Heart right ventricle (tissue), 16 donors: ENCODE measurements around the gene ARFGAP2. TPM values are rescaled to one million over a fixed set of nuclear protein-coding genes. Genes with fewer than 3 reads are reported as not detected.

Experiments used
- ATAC-seq, 8 donors: fragments of 200-7000 bp; cut with Tn5 transposase; one replicate each; pipeline ENCODE4 v1.9.1; 2020; ENCODE audit warnings: mild to moderate bottlenecking in 8 of 8, moderate library complexity in 8 of 8, moderate number of reproducible peaks in 1 of 8
- DNase-seq, 2 donors: peaks; one replicate each; pipeline ENCODE4 v3.0.0-alpha.2; 2020
- H3K27ac ChIP-seq, 10 donors: fragments of 200-600 bp; sonication (generic) in 2 of 10; one replicate each; pipeline versions ENCODE4 v1.5.0 to v1.8.0; 2020 to 2022; ENCODE audit warnings: mild to moderate bottlenecking in 3 of 10
- H3K27me3 ChIP-seq, 7 donors: fragments of 200-600 bp; one replicate each; pipeline ENCODE4 v1.8.0; 2021 to 2022; ENCODE audit warnings: mild to moderate bottlenecking in 2 of 7
- H3K36me3 ChIP-seq, 9 donors: fragments of 200-600 bp; sonication (generic) in 1 of 9; one replicate each; pipeline versions ENCODE4 v1.5.0 to v1.8.0; 2020 to 2022; ENCODE audit warnings: mild to moderate bottlenecking in 2 of 9
- H3K4me1 ChIP-seq, 9 donors: fragments of 200-600 bp; sonication (generic) in 1 of 9; one replicate each; pipeline versions ENCODE4 v1.5.0 to v1.8.0; 2020 to 2022; ENCODE audit warnings: mild to moderate bottlenecking in 4 of 9
- H3K4me3 ChIP-seq, 10 donors: fragments of 200-600 bp; sonication (generic) in 2 of 10; one replicate each; pipeline versions ENCODE4 v1.5.0 to v1.8.0; 2020 to 2022; ENCODE audit warnings: mild to moderate bottlenecking in 7 of 10, moderate library complexity in 2 of 10
- H3K9me3 ChIP-seq, 11 donors: fragments of 200-600 bp in 10 of 11; sonication (generic) in 2 of 11; one replicate each; pipeline versions ENCODE4 v1.5.0 to v1.8.0; 2013 to 2022; ENCODE audit warnings: mild to moderate bottlenecking in 2 of 11, control low read depth in 1 of 11, moderate library complexity in 1 of 11
- WGBS, 2 donors: extraction: QIAGEN DNeasy Blood & Tissue Kit; methylation state at CpG; one replicate each; pipeline ENCODE4 v1.1.7; 2013; ENCODE audit warnings: inconsistent platforms in 1 of 2; 5-methylcytosine and 5-hydroxymethylcytosine counted together
- intact Hi-C, 10 donors: fragments of 100-400 bp; cut with DNase I; formaldehyde crosslinking; loops; one replicate each; pipeline versions ENCODE4 v1.11.1 to v1.14.2; 2022
- polyA plus RNA-seq, 2 donors: library from polyadenylated mRNA; stranded (reverse); fragments of 200-250 nt; gene quantifications; one replicate each; pipeline ENCODE4 v1.2.3, GENCODE V29; 2013
- total RNA-seq, 10 donors: library from RNA; stranded (reverse); fragmentation: NEBNext Ultra II Directional in 3 of 10; extraction: Animal tissue kit (Norgen Biotek cat#: 25700) in 3 of 10; gene quantifications; one replicate each; pipeline versions ENCODE4 v1.2.1 to v1.2.4, GENCODE V29; 2021 to 2023
- TF ChIP-seq, protein P1 (sequence below), 9 donors: fragments of 200-600 bp; sonication (generic) in 2 of 9; IDR thresholded peaks; one replicate each; pipeline versions ENCODE4 v1.5.0 to v1.8.0; 2021 to 2022; ENCODE audit warnings: antibody characterized with exemption in 9 of 9, mild to moderate bottlenecking in 5 of 9, moderate library complexity in 1 of 9
- donor health status: Arrhythmogenic right ventricular cardiomyopathy.
- donor health status: ischemic (EF 13 %, LVEDD 7.1; RV severe dilation, severe dysfunction).
- donor health status: healthy with polysubstance abuse.
- donor health status: DM: no; HTN: yes; CAD: no.
- donor health status: DM: no; HTN: no; CAD: no.
- donor health status: ischemic (EF 25% LVEDD 6.9; RV normal size, moderate dysfunction).
- donor health status: ischemic (EF 25% LVEDD 5.7; RV mildly dilated, moderate dysfunction).
- donor health status: healthy.
- donor health status: DM: yes; HTN: yes; CAD: no.
- donor health status: Ischemic cardiomyopathy.
- donor health status: ischemic (EF 35%, LVEDD 5.7; RV mildly dilated, moderate dysfunction).
- donor health status: nonischemic (EF 11% LVEDD 7.7; RV severe dilation, severe dysfunction).
- donor health status: DM: yes; HTN: yes; CAD: no.
- donor health status: PGD.
- donor health status: ischemic (EF 29% LVEDD 5.4; RV normal size, mild dysfunction).
- donor health status: nonischemic (EF 23%, LVEDD 6.1; RV moderate dilation, normal function).

Gene ARFGAP2
- total and polyA plus RNA-seq, 12 donors: 47.8 to 70.2 (median 62.9) TPM

DNA sequence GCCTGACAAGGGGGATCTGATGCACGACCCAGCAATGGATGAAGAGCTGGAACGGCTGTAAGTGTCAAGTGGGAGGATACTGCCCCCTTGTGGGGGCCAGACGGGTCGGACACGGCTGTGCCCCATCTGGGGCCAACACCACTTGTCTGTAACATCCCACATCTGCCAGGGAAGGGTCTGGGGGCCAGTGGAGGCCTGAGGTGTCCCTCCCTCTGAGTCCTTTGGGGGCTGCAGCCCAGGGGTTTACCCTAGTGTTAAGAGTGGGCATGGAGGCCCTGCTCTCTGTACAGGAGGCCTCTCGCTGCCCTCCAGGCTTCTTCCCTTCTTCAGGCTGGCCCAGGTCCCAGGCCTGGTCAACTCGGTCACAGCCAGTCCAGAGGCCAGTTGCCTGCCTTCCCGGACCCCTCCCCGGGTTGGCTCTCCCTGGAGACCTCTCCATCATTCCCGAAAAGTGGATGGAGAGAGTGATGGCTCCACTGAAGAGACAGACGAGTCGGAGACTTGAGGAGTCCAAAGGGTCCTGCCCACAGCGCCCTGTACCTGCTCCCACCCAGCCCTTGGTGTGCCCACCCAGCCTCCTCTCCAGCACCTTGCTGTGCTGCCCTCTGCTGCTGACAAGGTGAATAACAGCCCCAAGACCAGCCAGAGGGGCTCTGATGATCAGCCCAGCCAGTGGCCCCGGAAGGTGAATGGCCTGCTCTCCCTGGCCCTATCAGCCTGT lies 15.4 kb downstream of the ARFGAP2 start:
- H3K4me3 ChIP-seq: no peak overlapping the region
- H3K36me3 ChIP-seq: peaks cover 0 to 65% (median 30%) of the 10 kb centered on the region in 9 donors
- peak overlapping the region in 2 of 10 donors; percentile 7 to 39 for H3K27ac ChIP-seq
- ATAC-seq: peak; percentile 62 to 78 (median 70)
- H3K27me3 ChIP-seq: no peaks in the 10 kb centered on the region
- 40 to 47% methylated on average over 14 of the region's 14 CpGs for WGBS, 2 donors
- TF ChIP-seq, protein P1, sequence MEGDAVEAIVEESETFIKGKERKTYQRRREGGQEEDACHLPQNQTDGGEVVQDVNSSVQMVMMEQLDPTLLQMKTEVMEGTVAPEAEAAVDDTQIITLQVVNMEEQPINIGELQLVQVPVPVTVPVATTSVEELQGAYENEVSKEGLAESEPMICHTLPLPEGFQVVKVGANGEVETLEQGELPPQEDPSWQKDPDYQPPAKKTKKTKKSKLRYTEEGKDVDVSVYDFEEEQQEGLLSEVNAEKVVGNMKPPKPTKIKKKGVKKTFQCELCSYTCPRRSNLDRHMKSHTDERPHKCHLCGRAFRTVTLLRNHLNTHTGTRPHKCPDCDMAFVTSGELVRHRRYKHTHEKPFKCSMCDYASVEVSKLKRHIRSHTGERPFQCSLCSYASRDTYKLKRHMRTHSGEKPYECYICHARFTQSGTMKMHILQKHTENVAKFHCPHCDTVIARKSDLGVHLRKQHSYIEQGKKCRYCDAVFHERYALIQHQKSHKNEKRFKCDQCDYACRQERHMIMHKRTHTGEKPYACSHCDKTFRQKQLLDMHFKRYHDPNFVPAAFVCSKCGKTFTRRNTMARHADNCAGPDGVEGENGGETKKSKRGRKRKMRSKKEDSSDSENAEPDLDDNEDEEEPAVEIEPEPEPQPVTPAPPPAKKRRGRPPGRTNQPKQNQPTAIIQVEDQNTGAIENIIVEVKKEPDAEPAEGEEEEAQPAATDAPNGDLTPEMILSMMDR (IDR thresholded peaks at IDR 0.05): peak; percentile 47 to 69 (median 59)
- peak; percentile 45 to 50 for DNase-seq
- H3K9me3 ChIP-seq: no peaks in the 10 kb centered on the region
- intact Hi-C loops: no loop called here
- H3K4me1 ChIP-seq: peaks cover 0 to 31% (median 15%) of the 10 kb centered on the region in 9 donors

DNA sequence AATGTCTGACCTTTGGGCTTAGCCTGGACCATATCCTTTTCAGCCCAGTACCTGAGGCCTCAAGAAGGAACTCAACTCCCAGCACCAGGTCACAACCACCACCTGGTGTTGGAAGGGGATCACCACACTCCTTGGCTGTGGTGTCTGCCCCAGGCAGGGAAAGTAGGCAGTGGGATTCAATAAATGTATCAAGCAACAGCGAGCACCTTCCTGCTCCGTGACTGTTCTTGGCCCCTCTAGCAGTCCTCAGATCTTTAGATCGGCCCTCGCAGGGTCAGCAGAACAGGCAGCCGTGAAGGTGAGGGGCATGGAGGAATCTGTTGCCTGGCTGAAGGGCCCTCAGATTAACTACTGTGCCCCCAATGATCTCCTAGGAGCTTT lies 15.9 kb downstream of the ARFGAP2 start:
- H3K4me1 ChIP-seq: peaks cover 0 to 31% (median 15%) of the 10 kb centered on the region in 9 donors
- DNase-seq: no peak

DNA sequence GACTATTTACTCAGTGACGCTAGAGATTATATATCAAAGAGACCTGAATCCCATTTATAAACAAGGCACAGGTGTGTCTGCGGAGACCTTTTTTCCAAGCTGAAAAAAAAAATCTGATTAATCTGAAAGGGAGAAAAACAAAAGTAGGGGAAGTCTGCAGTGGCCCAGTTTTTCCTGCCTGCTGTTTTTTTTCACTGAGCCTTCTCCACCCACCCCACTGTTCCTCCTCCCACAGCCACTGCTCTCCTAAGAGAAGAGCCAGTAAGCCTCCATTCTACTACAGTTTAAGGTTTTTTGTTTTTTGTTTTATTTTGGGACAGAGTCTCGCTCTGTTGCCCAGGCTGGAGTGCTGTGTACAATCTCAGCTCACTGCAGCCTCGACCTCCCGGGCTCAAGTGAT lies 18.4 kb downstream of the ARFGAP2 start:
- WGBS, 2 donors: 86% methylated on average over 5 of the region's 5 CpGs
- DNase-seq (no peak), ATAC-seq (no peak)
- intact Hi-C loops: no loop called here
- H3K27ac ChIP-seq: no peak overlapping the region
- peaks cover 0 to 37% (median 0%) of the 10 kb centered on the region in 9 donors for H3K36me3 ChIP-seq
- H3K27me3 ChIP-seq: no peaks in the 10 kb centered on the region
- TF ChIP-seq, protein P1 (IDR thresholded peaks at IDR 0.05): no peak
- H3K4me3 ChIP-seq: no peak overlapping the region
- no peaks in the 10 kb centered on the region for H3K9me3 ChIP-seq
- H3K4me1 ChIP-seq: peaks cover 0 to 34% (median 19%) of the 10 kb centered on the region in 9 donors

More for the DNA sequence above, 15.9 kb downstream of the ARFGAP2 start:
- intact Hi-C loops: no loop called here
- H3K27ac ChIP-seq: no peak overlapping the region
- peaks cover 0 to 62% (median 25%) of the 10 kb centered on the region in 9 donors for H3K36me3 ChIP-seq
- H3K27me3 ChIP-seq: no peaks in the 10 kb centered on the region
- H3K9me3 ChIP-seq: no peaks in the 10 kb centered on the region
- WGBS, 2 donors: 89 to 93% methylated on average over 5 of the region's 5 CpGs
- TF ChIP-seq, protein P1 (IDR thresholded peaks at IDR 0.05): no peak
- peak in 5 of 8 donors; percentile 1 to 10 (median 1) for ATAC-seq
- H3K4me3 ChIP-seq: no peak overlapping the region

DNA sequence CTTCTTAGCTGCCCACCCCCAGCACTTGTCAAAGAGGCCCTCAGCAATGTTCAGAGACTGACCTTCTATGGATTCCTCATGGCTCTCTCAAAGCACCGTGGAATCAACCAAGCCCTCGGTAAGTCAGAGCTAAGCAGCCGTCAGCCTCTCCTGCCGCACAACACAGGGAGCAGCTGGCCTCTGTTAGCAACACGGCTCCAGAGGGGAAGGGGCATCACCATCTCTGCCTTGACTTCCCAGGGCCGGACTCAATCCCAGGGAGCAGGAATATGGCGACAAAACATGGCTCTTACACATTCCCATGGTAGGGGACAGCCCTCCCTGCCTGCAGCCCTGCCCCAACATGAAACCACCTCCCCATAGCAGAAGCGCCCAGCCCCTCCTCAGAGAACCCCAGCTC lies 18.9 kb downstream of the ARFGAP2 start:
- Histone ChIP-seq H3K36me3 (peaks cover 0 to 32% (median 0%) of the 10 kb centered on the region in 9 donors), H3K4me3 (no peak overlapping the region), H3K4me1 (peaks cover 0 to 34% (median 22%) of the 10 kb centered on the region in 9 donors), H3K27ac (no peak overlapping the region), H3K27me3 (no peaks in the 10 kb centered on the region), H3K9me3 (no peaks in the 10 kb centered on the region)
- no peak for DNase-seq
- intact Hi-C loops: no loop called here
- no peak for ATAC-seq
- 80 to 88% methylated on average over 8 of the region's 8 CpGs for WGBS, 2 donors
- TF ChIP-seq, protein P1 (IDR thresholded peaks at IDR 0.05): no peak
